OCI-LY1 (cell line): ENCODE measurements around the gene C10orf88.

Experiments
- EZH2 ChIP-seq: fragments of 200-600 bp; sonication (generic), shearing (Covaris generic); IDR thresholded peaks from 2 replicates; pipeline ENCODE4 v1.8.0; 2017; ENCODE audit warnings: borderline replicate concordance, mixed run types, mild to moderate bottlenecking, antibody characterized with exemption, low read length, moderate library complexity, mixed read lengths
- TF ChIP-seq, protein P1 (sequence below): fragments of 200-600 bp; sonication (generic), shearing (Covaris generic); IDR thresholded peaks from 2 replicates; pipeline ENCODE4 v1.5.1; 2017; ENCODE audit warnings: mild to moderate bottlenecking, antibody characterized with exemption, low read length, moderate library complexity, mixed read lengths

DNA sequence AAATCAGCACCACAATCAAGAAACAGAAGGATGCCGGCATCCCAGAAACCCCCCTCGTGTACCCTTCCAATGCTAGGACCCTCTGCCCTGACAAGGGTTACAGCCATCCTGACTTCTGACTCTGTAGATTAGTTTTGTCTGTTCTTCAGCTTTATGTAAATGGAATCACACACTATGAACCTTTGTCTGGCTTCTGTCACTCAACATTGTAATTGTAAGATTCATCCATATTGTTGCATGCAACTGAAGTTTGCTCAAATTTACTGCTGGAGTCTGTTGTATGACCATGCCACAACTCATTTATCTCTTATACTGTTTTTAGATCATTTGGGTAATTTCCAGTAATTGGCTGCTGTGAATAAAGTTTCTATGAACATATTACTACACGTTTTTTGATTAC, 46.1 kb upstream of the C10orf88 start:
- TF ChIP-seq, protein P1, sequence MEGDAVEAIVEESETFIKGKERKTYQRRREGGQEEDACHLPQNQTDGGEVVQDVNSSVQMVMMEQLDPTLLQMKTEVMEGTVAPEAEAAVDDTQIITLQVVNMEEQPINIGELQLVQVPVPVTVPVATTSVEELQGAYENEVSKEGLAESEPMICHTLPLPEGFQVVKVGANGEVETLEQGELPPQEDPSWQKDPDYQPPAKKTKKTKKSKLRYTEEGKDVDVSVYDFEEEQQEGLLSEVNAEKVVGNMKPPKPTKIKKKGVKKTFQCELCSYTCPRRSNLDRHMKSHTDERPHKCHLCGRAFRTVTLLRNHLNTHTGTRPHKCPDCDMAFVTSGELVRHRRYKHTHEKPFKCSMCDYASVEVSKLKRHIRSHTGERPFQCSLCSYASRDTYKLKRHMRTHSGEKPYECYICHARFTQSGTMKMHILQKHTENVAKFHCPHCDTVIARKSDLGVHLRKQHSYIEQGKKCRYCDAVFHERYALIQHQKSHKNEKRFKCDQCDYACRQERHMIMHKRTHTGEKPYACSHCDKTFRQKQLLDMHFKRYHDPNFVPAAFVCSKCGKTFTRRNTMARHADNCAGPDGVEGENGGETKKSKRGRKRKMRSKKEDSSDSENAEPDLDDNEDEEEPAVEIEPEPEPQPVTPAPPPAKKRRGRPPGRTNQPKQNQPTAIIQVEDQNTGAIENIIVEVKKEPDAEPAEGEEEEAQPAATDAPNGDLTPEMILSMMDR: no peak
- no peak for TF ChIP-seq EZH2
